ENCODE results near the gene GAPVD1. TPM values are rescaled to one million over a fixed set of nuclear protein-coding genes. Genes with fewer than 3 reads are reported as not detected.

The GAPVD1 gene
- total RNA-seq, 1 donor from 2014 or later = 33.4 TPM

- peaks cover 72% of the 10 kb centered on the region for H3K4me1 ChIP-seq
- H3K27me3 ChIP-seq (ENCODE audit: low read depth) = no peaks in the 10 kb centered on the region
- intact Hi-C loops (cut with micrococcal nuclease) = no loop called here
- peaks cover 55% of the 10 kb centered on the region for H3K36me3 ChIP-seq
- H3K4me3 ChIP-seq = peak overlapping the region; percentile 94
- H3K27ac ChIP-seq (replicated peaks) = peak overlapping the region; percentile 94
- no peak for DNase-seq
- no peak for TF ChIP-seq CTCF (IDR thresholded peaks at IDR 0.05; ENCODE audit: borderline replicate concordance)
- no peaks in the 10 kb centered on the region for H3K9me3 ChIP-seq (replicated peaks)
These were observed 21.7 kb upstream of the GAPVD1 start for GRCh38 chr9:125239631-125240597.

GRCh38 chr9:125240649-125240999 lies 21.0 kb upstream of the GAPVD1 start:
- no peak for TF ChIP-seq CTCF (IDR thresholded peaks at IDR 0.05; ENCODE audit: borderline replicate concordance)
- Histone ChIP-seq H3K4me3 (peak overlapping the region; percentile 94), H3K9me3 (replicated peaks) (no peaks in the 10 kb centered on the region), H3K36me3 (peaks cover 48% of the 10 kb centered on the region), H3K4me1 (peaks cover 65% of the 10 kb centered on the region), H3K27me3 (ENCODE audit: low read depth) (no peaks in the 10 kb centered on the region), H3K27ac (replicated peaks) (peak overlapping the region; percentile 94)
- DNase-seq = no peak
- intact Hi-C loops (cut with micrococcal nuclease) = no loop called here

- Histone ChIP-seq H3K36me3 (peaks cover 41% of the 10 kb centered on the region), H3K27me3 (ENCODE audit: low read depth) (no peaks in the 10 kb centered on the region), H3K4me3 (peak within 1 kb of the TSS; percentile 94), H3K9me3 (replicated peaks) (no peaks in the 10 kb centered on the region), H3K4me1 (peaks cover 59% of the 10 kb centered on the region), H3K27ac (replicated peaks) (peak within 1 kb of the TSS; percentile 94)
- TF ChIP-seq CTCF (IDR thresholded peaks at IDR 0.05; ENCODE audit: borderline replicate concordance) = peak; percentile 28
- intact Hi-C loops (cut with micrococcal nuclease) = no loop called here
- DNase-seq = peak; percentile 100
These were observed 20.4 kb upstream of the GAPVD1 start, which contains the start of gene HSPA5 for GRCh38 chr9:125241000-125241862. Gene HSPA5 (minus strand): TSS chr9:125241343. CDS start chr9:125241126, 217 bp downstream.

- peak; percentile 29 for DNase-seq
- peaks cover 50% of the 10 kb centered on the region for H3K4me1 ChIP-seq
- no peaks in the 10 kb centered on the region for H3K9me3 ChIP-seq (replicated peaks)
- intact Hi-C loops (cut with micrococcal nuclease) = no loop called here
- peak overlapping the region; percentile 94 for H3K27ac ChIP-seq (replicated peaks)
- H3K4me3 ChIP-seq = peak overlapping the region; percentile 94
- TF ChIP-seq CTCF (IDR thresholded peaks at IDR 0.05; ENCODE audit: borderline replicate concordance) = no peak
- H3K36me3 ChIP-seq = peaks cover 33% of the 10 kb centered on the region
- no peaks in the 10 kb centered on the region for H3K27me3 ChIP-seq (ENCODE audit: low read depth)
These were observed 19.5 kb upstream of the GAPVD1 start for GRCh38 chr9:125241863-125242739.
